NOMO-1 treated with dmso at 0.1 percent for 144 hours (cell line): Measurements from ENCODE around the gene RGPD5.
"Not testable (repeated sequence)": the region's sequence is repeated elsewhere in the genome, so short reads cannot be mapped to it uniquely, and the experiment has no call there.

Experiments
- DNase-seq: peaks from one replicate; lab custom pipeline; 2025; ENCODE audit not compliant: unreplicated experiment; lab: John Stamatoyannopoulos, UW

Gene RGPD5

DNA sequence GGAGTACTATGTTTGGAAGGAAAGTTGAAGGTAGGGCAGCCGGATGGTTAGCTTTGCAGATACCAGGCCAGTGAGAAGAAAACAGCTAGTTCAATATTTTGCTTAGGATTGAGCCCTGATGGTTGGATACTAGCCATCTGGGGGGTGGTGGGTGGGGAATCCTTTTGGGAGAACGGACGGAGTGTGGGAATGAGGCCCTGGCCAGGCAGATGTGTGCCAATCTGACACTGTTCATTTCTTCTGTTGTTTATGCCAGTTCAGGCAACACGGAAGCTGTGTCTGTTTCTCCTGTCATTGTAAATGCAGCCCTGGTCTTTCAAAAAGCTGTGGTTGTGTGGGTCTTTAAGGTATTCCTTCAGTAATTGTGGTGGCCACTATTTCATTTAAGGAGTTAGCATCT is 96.9 kb downstream of the RGPD5 start:
- not testable (repeated sequence) for DNase-seq

DNA sequence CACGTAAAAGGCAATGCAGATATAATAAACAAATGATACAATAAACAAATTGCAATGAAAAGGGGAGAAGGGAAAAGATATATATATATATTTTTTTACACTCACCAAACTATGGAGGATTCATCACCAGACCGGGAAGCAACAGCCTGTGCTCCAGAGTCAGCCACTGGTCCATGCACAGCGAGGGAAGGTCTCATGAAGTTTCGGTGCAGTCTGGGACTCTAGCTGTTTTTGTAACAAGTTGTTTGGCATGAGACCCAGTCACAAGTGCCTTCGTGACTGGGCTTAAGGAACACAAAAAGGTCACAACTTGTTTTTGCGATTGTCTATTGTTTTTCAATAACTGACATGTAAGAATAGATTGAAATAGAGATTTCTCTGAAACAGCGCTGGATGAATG is 99.6 kb downstream of the RGPD5 start:
- DNase-seq, result not testable (repeated sequence)

DNA sequence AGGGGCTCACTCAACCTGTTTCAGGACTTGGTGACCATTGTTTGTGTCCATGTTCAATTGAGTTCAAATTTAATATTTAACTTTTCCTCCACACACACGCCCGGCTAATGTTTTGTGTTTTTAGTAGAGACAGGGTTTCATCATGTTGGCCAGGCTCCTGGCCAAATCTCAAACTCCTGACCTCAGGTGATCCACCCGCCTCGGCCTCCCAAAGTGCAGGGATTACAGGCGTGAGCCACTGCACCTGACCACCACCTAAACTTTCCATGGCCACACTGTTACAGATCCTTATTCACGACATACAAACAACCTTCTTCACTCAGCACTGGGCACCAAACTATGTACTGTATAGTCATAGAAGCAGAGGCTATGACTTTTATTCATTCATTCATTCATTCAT is 100.0 kb downstream of the RGPD5 start:
- DNase-seq, result not testable (repeated sequence)

DNA sequence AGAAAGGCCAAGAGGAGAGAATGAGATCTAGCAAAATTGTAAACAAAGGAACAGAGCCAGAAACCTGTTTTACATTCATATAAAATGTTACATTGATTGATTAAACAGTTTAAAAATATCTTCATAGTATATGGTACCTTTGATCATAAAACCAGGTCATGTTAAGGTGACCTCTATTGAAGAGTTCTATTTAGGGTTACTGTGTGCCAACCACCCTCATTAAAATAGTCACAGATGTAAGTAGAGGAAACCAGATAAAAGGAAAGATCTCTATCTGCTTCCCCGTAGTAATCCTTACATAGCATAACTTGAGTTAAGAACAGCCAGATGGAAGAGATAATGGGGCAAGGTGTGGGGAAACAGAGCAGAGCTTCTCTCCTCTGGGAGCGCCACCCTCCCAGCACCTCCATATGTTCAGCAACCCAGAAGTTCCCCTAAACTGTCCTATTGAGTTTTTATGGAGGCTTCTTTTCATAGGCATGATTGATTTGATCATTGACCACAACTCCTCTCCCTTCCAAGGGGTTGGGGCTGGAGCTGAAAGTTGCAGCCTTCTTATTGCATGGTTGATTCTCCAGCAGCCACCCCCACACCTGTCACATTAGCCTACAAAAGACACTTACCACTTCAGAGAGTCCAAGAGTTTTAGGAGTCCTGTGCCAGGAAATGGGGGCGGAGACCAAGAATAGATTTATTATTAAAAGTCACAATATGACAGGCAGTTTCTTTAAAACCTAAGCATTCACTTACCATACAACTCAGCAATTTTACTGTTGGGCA is 101.2 kb downstream of the RGPD5 start:
- not testable (repeated sequence) for DNase-seq

DNA sequence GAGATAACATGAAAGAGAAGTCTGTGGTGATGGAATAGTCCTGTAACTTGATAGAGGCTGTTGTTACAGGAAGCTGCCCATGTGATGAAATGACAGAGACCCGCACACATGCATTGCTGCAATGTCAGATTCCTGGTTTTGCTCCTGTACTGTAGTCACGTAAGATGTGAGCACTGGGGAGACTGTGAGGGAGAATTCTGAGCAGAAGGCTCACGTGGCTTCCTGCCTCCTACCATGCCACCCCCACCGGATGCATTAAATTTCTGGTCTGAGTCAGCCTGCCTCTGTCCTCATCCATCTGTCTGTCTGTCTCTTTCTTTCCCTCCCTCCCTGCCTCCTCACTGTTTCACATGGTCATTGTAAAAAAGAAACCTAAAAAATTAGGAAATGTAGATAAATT is 102.1 kb downstream of the RGPD5 start:
- not testable (repeated sequence) for DNase-seq

DNA sequence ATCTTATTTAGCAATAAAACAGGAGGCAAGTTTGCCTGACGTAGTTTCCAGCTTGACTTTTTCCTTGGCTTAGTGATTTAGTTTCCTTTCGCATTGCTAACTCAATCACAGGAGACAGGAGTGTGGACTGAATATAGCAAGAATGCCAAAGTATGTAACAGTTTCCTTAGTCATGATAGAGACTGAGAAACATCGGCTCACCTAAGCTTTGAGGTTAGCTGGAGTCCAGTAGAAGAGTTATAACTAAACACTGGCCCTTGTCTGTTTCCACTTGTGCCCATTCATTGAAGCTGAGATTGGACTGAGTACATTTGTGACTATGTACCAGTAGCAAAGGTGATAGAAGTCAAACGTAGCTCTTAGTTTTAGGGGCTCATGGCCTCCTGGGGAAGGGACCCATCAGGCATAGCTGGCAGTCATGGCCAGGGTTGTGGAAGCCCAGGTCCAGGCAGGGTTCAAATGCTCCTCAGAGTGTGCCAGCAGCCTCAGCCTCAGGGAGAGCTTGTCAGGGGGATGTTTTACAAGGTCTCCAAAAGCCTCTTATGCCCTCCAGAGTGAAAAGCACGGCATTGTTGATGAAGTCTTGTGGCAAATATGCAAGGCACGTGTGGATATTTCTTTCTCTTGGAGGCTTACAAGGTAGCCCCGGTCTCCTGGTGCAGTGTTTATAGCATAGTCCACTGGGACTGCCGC is 103.8 kb downstream of the RGPD5 start:
- not testable (repeated sequence) for DNase-seq

DNA sequence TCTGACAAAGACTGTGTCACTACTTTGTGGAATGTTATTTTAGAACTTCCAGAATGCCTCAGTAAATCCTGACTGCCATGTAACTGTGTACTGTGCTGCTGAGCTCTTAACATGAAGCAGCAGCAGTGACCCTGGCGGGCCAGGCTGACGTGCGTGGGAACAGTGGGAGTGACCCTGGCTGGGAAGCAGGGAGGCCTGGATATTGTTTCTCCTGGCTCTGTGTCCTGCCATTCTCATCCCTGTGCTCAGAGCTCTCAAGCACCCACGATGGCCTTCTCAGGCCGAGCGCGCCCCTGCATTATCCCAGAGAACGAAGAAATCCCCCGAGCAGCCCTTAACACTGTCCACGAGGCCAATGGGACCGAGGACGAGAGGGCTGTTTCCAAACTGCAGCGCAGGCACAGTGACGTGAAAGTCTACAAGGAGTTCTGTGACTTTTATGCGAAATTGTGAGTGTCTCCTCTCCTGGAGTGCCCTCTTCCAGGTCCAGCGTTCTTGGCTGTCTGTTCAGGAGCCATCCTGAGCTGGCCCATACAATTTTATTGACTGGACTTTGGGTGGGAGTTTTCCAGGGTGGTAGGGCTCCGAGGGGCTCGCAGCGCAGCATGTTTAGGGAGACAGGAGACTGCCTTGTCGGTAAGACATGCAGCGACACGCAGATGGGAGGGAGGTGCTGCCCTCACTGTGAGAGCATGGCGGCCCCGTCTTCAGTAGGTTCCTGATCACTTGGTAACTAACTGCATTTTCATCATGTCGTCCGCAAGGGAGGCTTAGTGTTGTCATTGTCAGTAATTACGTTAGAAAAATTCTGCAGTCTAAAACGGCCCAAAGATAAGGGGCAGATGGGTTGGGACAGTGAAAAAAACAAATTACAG is 104.6 kb downstream of the RGPD5 start, which contains the start of gene LIMS3:
Gene LIMS3 (plus strand): TSS at position 227 of the 875 bp plus-strand sequence. CDS start 41 bp downstream, at position 268.
- not testable (repeated sequence) for DNase-seq

DNA sequence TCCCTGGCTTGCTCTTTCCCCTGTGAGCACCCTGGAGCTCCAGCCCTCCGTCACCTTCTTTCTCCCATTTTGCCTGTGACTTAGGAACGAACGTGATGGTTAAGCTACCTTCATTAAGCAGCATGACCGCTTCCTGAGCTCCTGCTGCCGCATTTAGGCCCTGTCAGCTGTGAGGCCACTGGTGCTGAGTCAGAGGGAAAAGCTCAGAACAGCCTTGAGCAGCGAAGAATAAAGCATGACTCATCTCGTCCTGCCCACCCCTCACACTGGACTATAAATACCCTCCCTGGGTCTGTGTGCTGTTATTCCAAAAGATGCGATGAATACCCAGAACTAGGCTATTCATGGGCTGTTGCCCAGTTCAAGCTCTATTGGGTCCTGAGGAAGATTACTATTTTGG is 111.7 kb downstream of the RGPD5 start:
- not testable (repeated sequence) for DNase-seq
